HG03064 (cell line): ENCODE measurements around the gene DPP10.
"Not testable (repeated sequence)": the region's sequence is repeated elsewhere in the genome, so short reads cannot be mapped to it uniquely, and the experiment has no call there.

Experiments used
- ATAC-seq: cut with Tn5 transposase; IDR thresholded peaks from one replicate; pipeline ENCODE4 v1.9.1; 2021; ENCODE audit warnings: low read depth; ENCODE audit not compliant: unreplicated experiment

The DPP10 gene

DNA sequence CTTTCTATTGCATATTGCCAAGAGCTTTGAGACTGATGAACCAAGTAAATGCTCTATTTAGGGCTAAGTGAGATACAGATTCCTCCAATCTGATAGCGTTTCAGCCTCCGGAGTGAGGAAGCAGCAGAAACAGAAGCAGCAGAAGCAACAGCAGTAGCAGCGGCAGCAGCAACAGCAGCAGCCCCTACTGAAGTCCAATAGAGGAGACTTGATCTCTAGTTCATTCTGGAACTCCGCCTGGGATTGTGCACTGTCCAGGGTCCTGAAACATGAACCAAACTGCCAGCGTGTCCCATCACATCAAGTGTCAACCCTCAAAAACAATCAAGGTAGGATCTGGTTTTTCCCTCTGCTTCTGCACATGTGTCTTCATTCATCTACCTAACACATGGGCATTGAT lies at the start of gene DPP10:
DPP10 (plus strand) TSS at position 132 of the 400 bp plus-strand sequence.
- no peak for ATAC-seq

DNA sequence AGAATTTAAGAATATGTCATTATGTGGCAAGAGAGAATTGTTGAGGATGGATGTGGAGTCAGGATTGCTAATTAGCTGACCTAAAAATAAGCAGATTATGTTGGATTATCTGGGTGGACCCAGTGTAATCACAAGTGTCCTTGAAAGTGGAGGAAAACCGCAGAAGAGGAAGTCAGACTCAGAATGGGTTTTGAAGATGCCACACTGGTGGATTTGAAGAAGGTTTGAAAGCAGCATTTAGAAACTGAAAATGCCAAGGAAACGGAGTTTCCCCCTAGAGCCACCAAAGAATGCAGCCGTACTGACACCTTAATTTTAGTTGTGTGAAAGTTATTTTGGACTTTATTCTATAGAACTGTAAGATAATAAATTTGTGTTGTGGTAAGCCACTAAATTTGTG lies 41.6 kb upstream of the DPP10 start:
- no peak for ATAC-seq

DNA sequence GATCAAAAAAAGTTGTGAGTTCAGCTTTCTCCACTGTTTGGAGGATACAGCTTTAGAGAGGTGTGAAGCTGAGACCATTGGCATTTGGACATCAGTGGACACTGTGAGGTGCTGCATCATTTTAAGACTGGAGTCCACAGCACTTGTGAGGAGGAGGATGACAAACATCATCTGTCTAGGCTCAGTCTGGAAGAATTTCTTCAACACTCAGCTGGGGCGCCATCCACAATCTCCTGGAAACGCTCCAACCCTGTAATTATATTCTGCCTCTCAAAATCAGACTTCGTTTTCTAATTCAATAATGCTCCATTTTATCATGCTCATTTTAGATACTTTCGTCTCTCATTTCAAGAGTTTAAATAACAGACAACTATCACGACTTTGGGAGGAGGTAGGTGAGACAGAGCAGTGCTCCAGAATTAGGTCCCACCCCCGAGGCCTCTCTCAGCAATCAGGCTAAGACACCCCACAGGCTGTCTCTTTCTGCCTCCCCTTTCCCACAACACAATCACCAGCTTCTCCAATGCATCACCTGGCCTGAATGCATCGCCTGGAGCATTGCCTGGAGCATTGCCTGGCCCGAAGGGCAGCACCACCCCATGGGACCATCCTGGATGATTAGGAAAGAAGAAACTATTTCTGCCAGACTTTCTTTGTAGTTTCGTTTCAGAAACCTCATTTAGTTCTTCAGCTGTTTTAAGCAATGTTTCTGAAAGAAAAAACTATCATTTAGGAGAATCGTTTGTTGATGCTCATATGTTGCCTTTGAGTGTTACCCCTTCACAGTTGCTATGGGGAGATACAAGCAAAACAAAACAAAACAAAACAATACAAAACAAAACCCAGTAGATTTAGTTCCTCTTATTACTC lies 37.0 kb upstream of the DPP10 start:
- no peak for ATAC-seq

DNA sequence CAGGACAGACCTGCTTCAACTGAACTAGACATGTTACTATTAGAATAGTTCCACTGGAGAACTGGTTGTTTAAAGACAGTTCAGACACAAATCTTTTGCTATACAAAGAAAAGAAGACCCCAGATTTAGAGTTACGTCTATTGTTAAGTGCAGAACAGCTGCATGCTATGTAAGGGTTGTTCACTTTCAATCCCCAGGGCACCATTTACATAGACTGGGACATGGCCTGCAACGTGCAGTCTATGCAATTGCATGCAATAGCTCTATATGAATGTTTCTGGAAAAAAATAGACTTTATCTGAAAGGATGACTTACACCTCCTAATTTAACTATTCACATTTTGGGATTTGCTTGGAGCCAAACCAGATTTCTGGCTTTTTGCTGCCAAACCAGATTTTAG lies 36.1 kb upstream of the DPP10 start:
- no peak for ATAC-seq

DNA sequence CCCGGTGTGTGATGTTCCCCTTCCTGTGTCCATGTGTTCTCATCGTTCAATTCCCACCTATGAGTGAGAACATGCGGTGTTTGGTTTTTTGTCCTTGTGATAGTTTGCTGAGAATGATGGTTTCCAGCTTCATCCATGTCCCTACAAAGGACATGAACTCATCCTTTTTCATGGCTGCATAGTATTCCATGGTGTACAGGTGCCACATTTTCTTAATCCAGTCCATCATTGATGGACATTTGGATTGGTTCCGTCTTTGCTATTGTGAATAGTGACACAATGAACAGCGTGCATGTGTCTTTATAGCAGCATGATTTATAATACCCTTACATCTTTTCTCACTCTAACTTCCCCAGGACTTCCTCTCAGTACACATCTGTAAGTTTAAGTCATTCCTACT lies 35.1 kb upstream of the DPP10 start:
- not testable (repeated sequence) for ATAC-seq

DNA sequence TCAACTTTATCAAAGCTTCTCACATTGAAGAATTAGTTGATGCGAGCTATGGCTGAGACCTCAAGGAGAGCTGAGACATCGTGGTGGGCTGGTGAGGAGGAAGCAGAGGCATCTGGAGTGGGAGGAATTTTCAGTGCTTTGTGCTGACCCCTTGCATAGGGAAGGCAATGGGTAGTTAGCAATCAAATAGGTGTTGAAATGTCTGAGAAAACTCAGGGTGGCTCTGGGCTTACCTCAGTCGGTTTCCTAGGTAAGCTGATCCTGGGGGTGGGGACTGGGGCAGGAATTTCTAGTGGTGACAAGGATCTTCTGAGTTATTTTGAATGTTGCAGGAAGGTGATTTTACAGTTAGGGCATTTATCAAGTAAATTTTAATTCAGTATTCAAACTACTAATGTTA lies 20.7 kb upstream of the DPP10 start:
- no peak for ATAC-seq

DNA sequence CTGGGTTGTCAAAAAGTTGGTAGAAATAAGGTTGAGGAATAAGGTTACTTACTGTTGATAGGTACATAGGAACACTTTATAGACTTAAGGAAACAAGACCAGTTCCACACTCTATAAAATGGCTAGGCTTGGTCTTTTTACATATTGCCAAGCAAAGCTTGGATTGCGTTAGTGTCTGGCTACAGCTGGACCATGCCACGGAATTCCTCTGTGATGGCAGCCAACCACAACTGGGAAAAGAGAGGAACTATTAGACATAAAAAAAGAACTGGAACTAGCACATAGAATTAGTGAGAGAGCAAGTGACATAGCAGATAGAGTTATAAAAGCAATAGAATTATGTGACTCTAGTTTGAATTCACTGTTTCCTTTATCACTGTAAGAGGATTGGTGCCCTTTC lies 17.7 kb upstream of the DPP10 start:
- ATAC-seq: no peak

DNA sequence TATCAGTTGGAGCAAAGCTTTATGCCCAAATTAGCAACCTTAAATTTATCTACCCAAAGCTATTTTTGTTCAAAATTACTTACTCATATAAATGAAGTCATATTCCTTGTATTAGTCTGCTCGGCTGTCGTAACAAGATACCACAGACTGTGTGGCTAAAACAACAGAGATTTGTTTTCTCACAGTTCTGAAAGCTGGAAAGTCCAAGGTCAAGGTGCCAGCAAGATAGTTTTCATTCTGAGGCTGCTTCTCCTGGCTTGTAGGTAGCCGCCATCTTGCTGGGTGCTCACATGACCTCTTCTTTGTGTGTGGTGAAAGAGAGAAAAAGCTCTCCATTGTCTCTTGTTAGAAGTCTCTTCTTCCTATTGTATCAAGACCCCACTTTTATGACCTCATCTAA lies 15.7 kb upstream of the DPP10 start:
- no peak for ATAC-seq

DNA sequence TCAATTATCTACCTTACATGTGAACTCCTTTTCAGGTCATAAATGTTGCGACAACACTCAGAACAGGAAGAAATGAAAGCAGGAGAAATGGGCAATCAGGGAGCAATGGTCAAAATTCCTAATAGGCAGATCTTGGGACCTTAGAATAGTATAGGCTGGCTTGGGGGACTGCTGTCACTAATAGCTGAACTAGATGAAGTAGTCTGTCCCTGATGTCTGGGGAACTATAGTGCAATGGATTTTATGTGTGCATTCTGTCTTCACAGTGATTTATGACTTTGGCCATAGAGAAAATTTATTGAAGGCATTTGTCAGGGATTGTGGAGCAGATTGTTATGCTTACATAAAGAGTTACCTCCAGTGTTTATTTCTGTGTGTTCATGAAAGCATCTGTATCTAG lies 6.1 kb upstream of the DPP10 start:
- ATAC-seq: no peak

DNA sequence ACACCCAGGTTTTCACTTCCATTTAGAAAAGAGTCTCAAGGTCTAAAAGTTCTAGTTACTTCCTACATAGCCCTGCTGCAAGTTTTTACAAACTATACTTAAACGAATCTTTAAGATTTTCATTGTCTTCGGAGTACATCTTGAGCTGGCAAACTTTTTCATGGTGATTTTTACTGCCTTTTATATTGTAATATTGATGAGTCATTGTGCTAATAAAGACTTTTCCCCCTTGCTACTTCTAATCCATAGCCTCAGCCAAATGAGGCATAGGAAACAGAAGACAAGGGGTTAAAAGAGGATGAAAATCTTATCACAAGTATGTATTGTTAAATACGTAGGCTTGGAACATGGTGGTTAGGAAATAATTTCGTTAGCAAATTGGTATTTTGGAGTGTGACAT lies 4.1 kb downstream of the DPP10 start:
- ATAC-seq: no peak

DNA sequence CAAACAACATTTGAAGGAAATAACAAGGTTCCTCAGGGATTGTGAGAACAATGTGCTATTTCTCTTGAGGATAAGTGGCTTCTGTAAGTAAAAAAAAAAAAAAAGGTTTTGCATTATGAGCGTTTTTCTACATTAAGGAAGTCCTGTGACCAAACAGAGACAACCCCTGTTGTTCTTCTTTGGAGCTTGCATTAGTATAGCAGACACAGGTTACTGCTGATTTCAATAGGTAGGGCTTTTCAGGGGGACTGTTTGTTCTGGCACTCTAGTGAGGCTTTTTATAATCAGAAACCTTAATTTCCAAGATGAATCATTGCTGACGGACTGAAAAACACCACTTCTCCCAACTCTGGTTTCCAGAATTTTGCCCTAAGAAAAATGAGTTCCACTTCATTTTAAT lies 8.2 kb downstream of the DPP10 start:
- no peak for ATAC-seq

DNA sequence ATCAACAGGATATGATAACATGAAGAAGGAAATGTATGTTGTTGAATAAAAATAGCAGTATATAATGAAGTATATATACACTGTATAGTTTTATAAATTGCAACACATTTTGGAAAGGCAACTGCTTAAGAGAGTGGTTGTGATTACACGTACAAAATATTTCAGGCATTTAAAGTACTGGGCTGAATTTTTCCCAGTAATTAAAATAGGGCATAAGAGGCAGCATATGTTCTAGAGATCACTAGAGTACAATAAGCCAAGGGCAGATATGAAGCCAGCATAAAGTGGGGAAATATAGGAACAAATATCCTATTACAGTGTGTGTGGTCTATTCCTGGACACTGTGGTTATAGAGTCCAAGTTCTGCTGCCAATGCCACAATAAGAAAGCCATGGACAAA lies 14.1 kb downstream of the DPP10 start:
- ATAC-seq: no peak

DNA sequence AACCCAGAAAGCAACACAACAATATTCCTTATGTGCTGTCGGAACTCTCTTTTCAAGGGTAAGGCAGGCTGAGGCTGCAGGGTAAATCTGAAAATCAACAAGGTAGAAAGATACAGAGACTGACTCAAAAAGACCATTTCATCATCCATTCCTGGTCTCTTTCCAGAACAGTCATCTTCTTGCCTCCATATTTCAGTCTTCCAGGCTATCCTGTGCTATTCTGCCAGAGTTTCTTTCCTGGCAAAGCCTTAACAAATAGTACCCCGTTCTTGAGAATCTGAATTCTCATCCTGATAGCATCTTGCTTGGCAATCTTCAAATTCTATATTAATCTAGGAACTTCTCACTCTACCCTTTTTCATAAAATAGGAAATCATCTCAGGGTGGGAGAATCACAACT lies 15.5 kb downstream of the DPP10 start:
- no peak for ATAC-seq

DNA sequence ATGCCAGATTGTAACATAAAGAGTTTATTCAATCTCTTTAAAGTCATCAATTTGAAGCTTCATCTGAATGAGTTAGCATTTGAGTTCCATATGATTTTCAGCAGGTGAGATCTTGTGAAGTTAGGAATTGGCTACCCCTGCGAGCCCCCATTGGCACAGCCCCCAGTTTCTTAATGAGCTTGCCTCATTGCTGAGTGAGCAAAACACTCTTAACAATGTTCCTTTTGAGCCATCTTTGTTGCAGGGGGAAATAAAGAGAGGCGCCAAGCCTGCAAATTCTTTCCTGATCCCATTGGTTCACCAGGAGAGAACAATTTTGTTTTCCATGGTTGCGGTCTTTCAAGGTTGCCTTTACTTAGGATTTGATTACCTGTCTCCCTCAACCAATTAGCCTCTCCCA lies 18.7 kb downstream of the DPP10 start:
- no peak for ATAC-seq

DNA sequence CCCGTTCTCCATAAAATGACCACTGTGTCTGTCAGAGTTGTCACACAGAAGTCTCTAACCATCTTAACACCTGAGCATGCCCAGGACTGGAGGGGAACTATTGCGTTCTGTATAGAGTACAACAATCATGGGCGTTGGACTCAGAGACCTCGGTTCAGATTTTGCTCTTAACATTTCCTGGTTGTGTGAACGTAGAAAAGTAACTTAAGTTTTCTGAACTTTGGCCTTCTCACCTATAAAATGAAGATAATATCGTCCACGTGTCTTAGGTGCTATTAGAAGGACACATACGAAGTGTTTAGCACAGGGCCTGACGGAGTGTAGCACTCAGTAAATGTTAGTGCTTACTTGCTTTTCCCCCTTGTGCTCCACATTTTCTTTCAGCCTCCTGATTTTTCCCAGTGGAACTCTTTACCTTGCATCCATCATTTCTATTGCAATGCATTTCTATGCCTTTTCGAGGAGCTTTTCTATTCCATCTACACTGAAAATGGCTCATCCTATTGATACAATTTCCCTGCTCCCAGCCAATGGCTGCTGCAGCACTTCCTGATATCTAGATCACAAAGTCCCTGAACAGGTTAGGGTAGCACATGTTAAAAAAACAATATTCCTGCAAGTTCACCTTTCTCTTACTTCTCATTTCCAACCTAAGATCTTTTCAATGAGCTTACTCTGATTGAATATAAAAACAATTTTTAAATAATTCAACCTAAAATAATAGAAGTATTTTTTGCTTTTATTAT lies 22.7 kb downstream of the DPP10 start:
- ATAC-seq: no peak

DNA sequence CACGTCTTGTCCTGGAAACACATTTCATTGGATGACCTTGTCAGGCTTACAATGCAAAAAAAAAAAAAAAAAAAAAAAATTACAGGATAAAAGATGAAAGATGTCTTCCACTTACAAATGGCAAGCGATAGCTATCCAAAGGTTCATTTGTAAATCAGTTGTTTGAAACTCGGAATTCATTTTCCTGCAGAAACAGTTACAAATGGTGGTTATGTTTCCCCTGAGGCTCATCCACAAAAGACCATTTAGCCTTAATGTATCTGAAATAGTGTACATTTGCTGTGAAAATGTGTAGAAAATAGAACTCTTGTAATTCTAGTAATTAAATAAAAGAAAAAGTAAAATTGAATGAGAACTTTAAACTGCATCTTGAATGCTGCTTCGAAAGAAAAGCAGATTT lies 25.9 kb downstream of the DPP10 start:
- no peak for ATAC-seq

DNA sequence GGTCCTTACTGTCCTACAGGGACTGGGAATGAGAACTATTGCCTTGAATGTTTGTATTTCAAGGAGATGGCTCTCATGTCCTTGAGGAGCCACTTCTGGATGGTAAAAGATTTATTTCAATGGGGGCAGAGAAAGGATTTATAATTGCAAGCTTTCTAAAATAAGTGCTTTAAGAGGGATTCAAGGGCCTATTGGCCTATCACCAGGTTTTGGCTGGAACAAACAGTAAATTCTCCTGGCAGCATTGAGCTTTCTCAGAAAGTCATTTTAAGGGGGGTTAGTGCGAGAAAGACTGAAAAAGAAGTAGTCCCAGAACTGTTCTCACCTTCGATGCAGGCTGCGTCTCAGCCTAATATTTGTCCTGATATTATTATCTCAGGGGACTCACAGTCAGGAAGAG lies 29.8 kb downstream of the DPP10 start:
- ATAC-seq: no peak

DNA sequence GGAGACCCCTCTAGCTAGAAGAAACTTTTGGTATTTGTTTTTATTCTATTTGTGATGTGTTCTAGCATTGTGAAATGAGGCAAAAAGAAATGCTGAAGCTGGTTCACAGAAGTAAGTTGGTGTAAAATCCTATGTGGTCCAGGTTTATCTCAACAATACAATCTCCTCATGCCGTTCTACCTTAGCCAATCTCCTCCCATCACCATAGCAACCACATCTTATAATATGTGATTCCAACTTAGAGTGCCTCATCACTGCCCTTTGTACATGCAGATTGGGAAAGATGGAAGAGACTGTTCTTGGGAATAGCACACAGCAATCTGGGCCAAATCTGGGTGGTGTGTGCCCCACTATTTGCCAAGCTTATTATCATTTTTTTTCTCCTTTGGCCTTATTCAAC lies 30.3 kb downstream of the DPP10 start:
- no peak for ATAC-seq

DNA sequence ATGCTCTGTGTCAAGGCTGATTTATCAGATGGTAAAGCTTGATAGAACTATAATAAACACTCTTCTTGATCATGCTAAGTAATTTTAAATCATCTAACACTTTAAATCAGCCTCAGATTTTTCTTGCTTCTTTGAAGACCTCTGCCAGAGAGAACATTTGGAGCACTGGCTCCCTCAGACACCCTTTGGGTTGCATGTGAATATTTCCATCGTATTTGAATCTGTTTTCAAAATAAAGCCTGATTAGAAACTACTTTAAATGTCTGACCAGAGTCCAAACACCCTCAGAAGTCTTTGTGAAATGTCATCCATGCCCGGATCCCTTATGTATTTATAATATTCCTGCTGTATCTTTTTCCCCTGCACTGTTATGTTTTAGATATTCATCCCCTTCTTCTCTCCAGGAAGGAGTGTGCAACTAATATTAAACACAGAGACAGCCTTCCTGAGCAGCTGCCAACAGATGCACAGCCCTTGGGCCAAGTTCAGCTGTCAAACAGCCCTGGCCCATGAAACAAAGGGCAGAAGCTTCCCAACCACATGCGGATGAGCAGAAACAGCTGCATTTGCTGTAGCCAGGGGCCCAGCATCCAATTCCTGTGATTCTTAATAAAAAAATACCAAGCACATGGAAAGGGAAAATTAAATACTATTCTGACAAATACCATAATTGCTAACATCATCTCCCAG lies 46.5 kb downstream of the DPP10 start:
- no peak for ATAC-seq

DNA sequence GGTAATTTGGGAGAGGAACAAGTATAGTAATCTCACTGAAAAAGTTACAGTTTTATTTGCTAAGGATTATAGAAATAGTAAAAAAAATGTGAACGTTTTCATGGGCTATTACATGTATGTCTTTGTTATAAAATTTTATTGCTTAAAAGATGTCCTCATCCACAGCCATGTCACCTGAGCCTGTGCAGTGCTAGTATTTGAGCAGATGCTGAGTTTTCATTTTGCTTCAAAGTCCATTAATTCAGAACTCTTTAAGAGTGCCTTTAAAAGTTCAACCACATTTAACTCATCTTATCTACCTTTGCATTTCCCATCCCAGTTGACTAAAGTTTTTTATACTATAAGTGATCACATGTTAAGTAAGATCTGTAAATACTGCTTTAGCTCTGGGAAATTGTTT lies 52.6 kb downstream of the DPP10 start:
- no peak for ATAC-seq

DNA sequence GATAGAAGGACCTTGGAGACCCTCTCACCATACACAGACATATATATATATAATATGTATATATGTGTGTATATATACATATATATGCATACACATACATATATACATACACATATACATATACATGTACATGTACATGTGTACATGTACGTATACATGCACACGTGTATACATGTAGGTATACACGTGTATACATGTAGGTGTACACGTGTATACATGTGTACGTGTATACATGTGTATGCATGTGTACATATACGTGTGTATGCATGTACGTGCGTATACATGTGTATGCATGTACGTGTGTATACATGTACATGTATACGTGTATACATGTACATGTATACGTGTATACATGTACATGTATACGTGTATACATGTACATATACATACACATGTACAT lies 54.5 kb downstream of the DPP10 start:
- ATAC-seq: no peak

DNA sequence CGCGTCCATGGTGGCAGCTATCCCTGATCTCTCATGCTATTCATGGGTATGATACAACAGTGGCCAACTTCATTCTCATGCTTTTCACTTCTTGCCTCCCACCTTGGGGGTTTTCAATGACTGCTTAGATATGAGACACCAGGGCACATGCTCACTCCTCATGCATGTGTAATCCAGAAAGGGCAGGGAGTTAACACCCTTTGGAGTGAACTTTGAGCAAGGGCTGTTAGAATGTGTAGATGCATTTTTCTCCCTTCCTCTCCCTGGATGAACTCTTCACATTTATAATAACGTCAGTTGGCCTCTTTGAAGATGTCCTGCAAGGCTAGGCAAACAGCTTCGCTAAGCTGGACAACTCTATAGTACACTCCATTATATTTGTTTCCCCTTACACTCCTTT lies 56.7 kb downstream of the DPP10 start:
- no peak for ATAC-seq
